IPS-18c (cell line): ENCODE results near the gene ASIP.
"Not testable (repeated sequence)": the region's sequence is repeated elsewhere in the genome, so short reads cannot be mapped to it uniquely, and the experiment has no call there.

ENCODE experiments used
- H3K4me3 ChIP-seq: 2 replicates; pipeline ENCODE4 v1.7.0; 2013; ENCODE audit warnings: low read depth, mild to moderate bottlenecking, low read length, moderate library complexity; ENCODE audit not compliant: insufficient read depth
- H3K9me3 ChIP-seq: one replicate; pipeline ENCODE4 v1.6.1; 2013; ENCODE audit warnings: mild to moderate bottlenecking, low read length, moderate library complexity; ENCODE audit not compliant: control insufficient read depth, insufficient read depth

The ASIP gene, protein sequence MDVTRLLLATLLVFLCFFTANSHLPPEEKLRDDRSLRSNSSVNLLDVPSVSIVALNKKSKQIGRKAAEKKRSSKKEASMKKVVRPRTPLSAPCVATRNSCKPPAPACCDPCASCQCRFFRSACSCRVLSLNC

DNA sequence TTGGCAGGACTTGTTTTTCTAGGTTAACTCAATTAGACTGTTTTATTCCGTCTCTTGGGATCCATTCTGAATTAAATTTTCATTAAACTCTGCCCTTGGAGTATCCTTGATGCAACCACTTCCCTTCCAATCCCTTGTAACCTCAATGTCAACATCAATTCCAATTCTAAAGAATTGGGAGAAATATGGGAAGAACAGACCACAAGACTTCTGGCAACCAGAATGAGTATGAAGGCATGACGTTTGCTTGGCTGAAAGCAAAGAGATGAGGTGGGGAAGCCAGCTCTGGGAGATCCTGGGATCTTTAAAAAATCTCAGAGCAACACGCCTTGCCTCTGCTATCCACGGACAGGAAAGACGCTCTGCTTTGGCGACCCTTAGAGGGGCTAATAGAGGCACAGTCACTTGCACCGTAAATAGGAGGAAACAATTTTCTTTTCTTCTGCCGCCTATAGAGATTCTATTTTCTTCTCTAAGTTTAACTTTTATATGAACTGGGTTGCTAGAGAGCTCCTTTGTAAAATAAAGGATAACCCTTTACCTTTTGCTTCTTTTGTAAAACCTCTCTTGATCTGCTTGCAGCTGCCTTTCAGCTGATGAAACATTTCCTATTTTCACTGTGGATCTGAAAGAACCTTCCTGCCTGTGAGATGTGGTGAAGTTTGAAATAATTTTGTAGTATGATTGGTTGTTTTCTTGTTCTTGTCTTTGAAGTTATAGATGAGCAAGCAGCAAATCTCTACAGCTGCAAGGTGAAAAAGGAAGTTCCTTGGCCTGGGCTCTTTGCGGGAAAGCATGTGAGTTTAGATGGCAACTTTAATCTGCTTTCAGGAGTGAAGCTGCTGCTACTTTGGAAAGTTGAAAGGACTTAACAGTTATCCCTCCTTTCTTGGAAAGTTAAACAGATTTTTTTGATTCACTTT is at the start of gene ASIP:
Gene ASIP (plus strand): TSS at position 731 of the 923 bp plus-strand sequence. CDS start 18,952 bp downstream, outside the sequence.
- Histone ChIP-seq H3K9me3 (no peaks in the 10 kb centered on the region), H3K4me3 (no peak within 1 kb of the TSS)

DNA sequence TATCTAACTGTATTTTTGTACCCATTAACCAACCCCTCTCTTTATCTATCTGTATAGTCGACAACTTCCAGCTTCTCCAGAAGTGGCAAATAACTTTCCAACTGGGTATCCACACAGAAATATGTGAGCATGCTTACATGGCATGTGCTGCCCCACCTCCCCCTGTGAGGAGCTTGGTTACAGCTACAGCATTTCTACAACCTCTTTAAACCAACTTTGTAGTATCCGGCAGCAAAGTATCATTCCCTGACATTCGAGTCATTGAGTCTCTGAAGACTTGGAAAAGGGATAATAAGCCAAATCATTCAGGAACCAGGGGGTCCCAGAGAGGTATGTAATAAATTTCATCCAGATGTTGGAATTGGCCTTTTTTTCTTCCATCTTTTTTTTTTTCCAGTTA is 48.2 kb upstream of the ASIP start:
- H3K9me3 ChIP-seq = no peaks in the 10 kb centered on the region
- H3K4me3 ChIP-seq = no peak overlapping the region

DNA sequence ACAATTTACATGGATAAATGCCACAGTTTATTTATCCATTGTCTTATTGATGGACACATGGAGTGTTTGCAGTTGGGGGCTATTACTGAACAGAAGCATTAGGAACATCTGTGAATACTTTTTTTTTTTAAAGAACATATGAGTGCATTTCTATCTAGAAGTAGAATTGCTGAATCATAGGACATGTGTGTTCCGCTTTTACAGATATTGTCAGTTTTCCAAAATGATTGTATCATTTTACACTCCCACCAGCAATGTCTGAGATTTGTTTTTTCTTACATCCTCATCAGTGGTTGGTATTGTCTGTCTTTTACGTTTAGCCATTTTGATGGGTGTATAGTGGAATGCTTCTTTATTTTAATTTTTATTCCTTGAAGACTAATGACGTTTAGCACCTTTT is 42.0 kb upstream of the ASIP start:
- Histone ChIP-seq H3K9me3 (no peaks in the 10 kb centered on the region), H3K4me3 (no peak overlapping the region)

DNA sequence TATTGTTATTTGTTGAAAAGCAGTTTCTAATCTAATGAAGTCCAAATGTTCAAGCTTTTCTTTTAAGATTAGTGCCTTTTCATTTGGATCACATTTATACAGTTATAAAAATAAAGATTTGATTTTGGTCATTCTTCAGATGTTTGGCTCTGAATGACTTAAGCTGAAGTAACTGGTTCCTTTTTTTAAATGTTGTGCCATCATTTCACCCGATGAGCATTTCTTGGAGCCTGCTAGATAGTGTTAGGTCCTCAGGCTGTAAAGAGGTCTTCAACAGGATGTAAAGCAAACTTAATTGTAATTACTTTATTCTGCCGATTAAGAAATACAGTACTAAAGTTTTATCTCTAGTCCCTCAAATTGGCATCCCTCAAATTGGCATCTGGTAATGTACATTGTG is 41.2 kb upstream of the ASIP start:
- no peak overlapping the region for H3K4me3 ChIP-seq

DNA sequence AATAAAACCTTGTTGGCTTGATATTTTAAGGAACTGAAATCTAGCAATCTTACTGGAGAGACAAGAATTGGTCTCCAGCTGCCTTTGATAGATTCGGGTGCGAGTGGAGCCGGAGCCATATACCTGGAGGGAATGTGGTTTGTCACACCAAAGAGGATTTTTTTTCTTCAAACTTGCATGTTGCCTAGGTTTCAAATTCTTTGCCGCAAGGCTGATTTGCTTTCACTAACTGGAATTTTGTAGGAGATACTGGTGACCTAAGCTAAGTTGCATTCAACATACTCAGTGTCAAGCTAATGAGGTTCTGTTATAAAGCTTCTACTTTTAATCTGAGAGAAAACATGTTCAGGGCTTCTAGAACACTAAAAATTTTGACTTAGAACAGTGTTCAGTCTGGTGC is 39.7 kb upstream of the ASIP start:
- no peak overlapping the region for H3K4me3 ChIP-seq

More for the DNA sequence above, 41.2 kb upstream of the ASIP start:
- H3K9me3 ChIP-seq = no peaks in the 10 kb centered on the region

DNA sequence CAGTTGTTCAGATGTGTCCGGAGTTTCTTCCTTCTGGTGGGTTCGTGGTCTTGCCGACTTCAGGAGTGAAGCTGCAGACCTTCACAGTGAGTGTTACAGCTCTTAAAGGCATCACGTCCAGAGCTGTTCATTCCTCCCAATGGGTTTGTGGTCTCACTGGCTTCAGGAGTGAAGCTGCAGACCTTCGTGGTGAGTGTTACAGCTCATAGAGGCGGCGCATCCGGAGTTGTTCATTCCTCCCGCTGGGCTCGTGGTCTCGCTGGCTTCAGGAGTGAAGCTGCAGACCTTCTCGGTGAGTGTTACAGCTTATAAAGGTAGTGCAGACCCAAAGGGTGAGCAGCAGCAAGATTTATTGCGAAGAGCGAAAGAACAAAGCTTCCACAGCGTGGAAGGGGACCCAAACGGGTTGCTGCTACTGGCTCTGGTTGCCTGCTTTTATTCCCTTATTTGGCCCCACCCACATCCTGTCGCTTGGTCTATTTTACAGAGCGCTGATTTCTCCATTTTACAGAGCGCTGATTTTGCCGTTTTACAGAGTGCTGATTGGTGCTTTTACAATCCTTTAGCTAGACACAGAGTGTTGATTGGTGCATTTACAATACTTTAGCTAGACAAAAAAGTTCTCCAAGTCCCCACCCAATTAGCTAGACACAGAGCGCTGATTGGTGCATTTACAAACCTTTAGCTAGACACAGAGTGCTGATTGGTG is 35.9 kb upstream of the ASIP start:
- not testable (repeated sequence) for H3K4me3 ChIP-seq, H3K9me3 ChIP-seq

More for the DNA sequence above, 39.7 kb upstream of the ASIP start:
- H3K9me3 ChIP-seq = no peaks in the 10 kb centered on the region

DNA sequence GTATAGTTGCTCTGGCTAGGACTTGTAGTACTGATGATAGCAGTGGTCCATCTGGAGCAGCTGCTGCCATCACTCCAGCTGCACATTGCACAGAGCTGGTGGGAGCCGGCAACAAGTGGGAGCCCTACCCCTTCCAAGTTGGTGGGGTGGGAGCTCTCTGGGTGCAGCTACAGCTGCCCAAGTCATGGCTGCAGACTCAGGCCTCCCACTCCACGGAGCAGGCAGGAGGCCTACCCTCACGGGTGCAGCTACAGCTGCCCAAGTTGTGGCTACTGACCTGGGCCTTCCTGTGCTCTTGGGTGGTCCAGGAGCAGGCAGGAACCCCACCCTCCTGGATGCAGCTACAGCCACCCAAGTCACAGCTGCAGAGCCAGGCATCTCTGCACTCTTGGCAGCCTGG is 32.1 kb upstream of the ASIP start:
- Histone ChIP-seq H3K9me3 (peaks cover 3% of the 10 kb centered on the region), H3K4me3 (no peak overlapping the region)

DNA sequence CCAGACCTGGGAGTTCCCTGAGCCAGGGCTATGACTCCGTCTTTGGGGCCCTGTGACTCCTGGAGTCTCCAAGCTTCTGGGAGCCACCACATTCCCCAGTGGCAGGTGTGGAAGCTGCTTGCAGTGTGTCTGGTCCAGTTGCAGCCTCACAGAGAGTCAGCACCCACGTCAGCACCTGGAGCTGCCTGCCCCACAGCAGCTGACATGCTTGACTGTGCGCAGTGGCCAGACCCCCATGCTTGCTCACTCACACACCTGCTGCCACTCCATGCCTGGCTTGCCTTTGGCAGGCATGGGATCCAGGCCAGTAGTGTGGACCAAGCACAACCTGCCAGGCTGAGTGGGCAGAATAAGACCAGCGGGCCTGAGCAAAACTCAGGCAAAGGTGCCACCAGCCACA is 31.0 kb upstream of the ASIP start:
- Histone ChIP-seq H3K9me3 (peaks cover 3% of the 10 kb centered on the region), H3K4me3 (no peak overlapping the region)

DNA sequence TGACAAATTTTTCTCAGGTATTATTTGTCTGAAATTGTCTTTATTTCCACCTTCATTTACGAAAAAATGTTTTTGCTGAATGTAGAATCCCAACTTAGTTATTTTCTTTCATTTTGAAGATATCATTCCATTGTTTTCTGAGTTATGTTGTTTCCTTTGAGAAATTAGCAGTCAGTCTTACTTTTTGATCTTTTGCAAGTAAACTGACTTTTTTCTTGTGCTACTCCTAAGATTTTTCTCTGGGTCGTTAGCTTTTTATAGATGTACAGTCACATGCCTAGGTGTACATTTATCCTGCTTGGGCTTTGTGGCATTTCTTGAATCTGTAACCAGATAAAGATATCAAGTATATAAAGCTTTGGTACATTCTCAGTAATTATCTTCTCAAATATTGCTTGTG is 29.6 kb upstream of the ASIP start:
- Histone ChIP-seq H3K4me3 (no peak overlapping the region), H3K9me3 (peaks cover 3% of the 10 kb centered on the region)

DNA sequence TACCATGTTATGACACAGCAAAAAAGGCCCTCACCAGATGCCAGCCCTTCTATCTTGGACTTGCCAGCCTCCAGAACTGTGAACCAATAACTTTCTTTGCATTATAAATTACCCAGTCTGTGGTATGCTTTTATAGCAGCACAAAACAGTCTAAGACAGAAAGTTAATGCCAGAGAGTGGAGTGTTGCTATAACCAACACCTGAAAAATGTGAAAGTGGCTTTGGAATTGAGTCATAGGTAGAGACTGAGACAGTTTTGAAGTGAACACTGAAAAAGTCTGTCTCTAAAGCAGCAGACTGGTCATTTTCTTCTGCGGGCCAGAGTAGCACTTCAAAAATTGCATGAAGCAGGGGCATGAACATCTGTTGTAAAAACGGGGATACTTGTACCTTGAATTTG is 28.0 kb upstream of the ASIP start:
- H3K4me3 ChIP-seq = no peak overlapping the region
- H3K9me3 ChIP-seq = peaks cover 3% of the 10 kb centered on the region

DNA sequence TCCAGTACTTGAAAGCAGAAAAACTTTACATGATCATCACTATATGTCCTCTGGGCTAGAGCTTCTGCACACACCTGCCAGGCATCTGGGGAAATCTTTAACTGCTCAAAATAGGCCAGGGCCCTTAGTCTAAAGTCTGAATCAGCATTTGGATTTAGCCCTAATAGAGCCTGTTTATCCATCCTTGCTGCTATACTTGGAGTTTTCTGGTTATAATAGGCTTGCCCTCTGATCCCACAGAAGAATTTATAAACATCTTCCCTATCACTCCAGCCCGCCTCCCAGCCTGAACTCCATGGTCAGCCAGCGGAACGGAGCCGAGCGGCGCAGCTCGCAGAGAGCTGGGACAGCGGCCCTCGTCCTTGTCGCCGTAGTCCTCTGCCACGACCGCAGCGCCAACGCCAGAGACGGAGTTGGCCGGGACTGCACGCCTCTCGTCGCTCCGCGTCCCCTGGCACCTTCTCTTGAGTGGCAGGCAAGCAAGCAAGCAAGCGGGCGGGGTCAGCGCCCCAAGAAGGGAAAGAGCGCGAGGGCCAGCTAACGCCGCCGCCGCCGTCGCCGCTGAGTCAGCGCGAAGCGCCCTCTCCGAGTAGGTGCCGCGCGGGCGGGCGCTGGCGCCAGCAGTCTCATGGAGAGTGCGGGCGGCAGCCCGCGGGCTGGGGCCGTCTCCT is 25.4 kb upstream of the ASIP start:
- Histone ChIP-seq H3K4me3 (peak overlapping the region; percentile 52), H3K9me3 (no peaks in the 10 kb centered on the region)

DNA sequence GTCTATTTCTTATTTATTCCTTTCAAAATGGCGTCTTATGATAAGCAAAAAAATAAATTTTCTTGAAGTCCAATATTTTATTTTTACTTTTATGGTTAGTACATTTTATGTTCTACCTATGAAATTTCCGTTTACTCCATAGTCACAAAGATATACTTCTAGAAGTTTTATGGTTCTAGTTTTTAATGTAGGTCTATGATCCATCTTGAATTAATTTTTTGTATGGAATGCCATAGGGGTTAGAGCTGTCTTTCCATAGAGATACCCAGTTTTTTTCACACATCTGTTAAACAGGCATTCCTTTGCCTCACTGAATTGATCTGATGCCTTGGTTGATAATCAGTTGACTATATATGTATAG is 24.9 kb upstream of the ASIP start:
- Histone ChIP-seq H3K4me3 (peak overlapping the region; percentile 52; the same call in 1 of the 2 replicates), H3K9me3 (peaks cover under 1% of the 10 kb centered on the region)

DNA sequence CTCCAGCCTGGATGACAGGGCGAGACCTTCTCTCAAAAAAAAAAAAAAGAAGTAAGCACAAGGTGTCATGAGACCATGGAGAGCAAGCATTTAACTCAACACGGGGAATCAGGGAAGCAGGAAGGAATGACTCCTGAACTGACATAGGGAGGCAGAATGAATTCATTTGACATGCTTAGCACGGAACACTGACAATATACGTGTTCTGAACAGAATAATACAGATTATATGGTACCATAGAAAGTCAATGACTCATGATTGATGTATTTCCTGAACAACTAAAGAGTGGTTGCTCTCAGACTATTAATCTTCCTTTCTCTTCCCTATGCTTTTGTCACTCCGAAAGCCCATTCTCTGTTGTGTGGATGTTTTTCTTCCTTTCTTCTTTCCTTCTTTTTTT is 20.7 kb upstream of the ASIP start:
- peaks cover 2% of the 10 kb centered on the region for H3K9me3 ChIP-seq
- H3K4me3 ChIP-seq = no peak overlapping the region

DNA sequence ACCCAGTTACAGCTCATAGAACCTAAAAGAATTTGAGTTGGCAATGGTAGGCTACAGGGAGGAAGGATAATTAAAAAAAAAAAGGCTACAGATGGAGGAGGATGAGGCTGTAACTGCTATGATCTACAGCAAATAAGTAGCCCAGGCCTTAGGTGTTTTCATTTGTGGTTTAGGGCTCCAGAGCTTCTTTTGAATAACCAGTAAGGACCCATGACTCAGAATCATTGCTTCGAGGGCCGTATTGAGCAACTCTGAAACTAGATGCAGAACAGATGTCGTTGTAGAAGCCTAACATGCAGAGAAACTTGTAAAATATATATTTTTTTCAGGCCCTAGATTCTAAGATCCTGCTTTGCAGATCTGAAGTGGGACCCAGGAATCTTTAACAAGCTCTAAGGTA is 19.0 kb upstream of the ASIP start:
- Histone ChIP-seq H3K9me3 (peaks cover 2% of the 10 kb centered on the region), H3K4me3 (no peak overlapping the region)

DNA sequence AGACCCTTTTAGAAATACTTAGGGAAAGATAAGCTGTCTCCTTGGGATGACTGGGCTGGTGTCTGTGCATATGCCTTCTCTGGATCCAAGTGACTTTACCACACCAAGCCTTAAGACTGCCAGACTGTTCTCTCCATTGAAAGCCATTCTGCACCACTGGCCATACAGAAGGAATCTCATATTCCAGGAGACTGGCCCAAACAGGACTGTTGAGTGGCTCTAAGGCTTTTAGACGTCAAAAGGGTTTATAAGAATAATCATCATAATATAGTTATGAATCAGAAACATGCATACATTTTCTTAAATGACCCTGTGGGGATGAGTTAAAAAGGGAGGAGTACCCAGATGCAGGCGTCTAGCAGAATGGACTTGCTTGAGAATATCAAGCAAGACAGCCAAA is 17.0 kb upstream of the ASIP start:
- not testable (repeated sequence) for H3K4me3 ChIP-seq, H3K9me3 ChIP-seq

DNA sequence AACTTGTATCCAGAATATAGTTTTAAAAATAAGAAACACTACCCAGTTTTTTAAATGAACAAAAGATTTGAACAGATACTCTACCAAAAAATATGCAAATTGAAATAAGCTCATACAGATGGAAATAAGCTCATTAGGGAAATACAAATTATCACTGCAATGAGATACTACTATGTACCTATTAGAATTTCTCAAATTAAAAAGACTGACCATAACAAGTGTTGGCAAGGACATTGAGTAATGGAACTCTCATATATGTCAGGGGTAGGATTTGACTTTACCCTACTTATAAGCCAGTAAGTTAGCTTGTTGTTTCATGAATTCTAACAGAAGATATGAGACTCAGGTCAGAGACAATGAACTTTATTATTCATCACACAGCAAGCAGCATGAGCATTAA is 9.6 kb upstream of the ASIP start:
- Histone ChIP-seq H3K9me3 (no peaks in the 10 kb centered on the region), H3K4me3 (no peak overlapping the region)

DNA sequence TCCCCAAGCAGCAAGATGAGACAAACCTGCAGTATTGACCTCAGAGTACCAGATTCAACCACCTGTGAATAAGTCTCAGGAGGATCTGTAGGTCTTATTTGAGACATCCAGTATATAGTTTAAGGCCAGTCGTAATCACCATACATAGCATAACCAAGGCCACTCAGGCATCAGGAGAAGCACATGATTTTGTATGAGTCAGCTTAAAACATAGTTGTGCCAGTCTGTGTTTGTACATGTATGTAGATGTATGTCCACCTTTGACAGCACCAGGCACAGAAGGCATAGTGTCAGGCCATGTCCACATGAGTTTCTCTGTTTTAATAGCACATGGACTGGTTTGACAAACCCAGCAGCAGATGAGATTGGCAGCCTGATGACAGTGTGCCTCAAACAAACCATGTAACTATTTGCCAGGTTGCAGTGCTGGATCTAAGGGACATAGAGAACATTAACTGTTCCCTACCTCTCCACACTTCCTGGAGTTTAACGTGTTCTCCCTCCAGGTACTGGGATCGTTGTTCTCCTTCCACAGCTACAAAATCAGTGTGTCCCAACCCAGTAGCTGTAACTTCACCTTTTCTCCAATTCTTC is 8.6 kb upstream of the ASIP start:
- no peak overlapping the region for H3K4me3 ChIP-seq
- no peaks in the 10 kb centered on the region for H3K9me3 ChIP-seq
